DLD1 (cell line): ENCODE results near the gene LRRC63.

ENCODE experiments used
- in situ Hi-C: cut with HindIII; loops from 2 replicates; pipeline ENCODE4 v1.10.0; 2017; ENCODE audit warnings: low sequenced_read_pairs

LRRC63 gene

GRCh38 chr13:46307554-46307953, 95.8 kb downstream of the LRRC63 start:
- in situ Hi-C loops: no loop called here

GRCh38 chr13:46310066-46310465, 98.3 kb downstream of the LRRC63 start:
- in situ Hi-C loops: no loop called here

- in situ Hi-C loops: no loop called here
Measured at GRCh38 chr13:46311217-46311616, 99.5 kb downstream of the LRRC63 start.

- in situ Hi-C loops: no loop called here
Measured at GRCh38 chr13:46313024-46313423, 101.3 kb downstream of the LRRC63 start.

- in situ Hi-C loops: no loop called here
Measured at GRCh38 chr13:46313432-46314257, 101.9 kb downstream of the LRRC63 start.

GRCh38 chr13:46314587-46314986, 102.9 kb downstream of the LRRC63 start:
- in situ Hi-C loops: no loop called here

GRCh38 chr13:46315036-46315435, 103.3 kb downstream of the LRRC63 start:
- in situ Hi-C loops: no loop called here

- in situ Hi-C loops: no loop called here
Measured at GRCh38 chr13:46315491-46316075, 103.9 kb downstream of the LRRC63 start.

- in situ Hi-C loops: no loop called here
Measured at GRCh38 chr13:46317120-46317519, 105.4 kb downstream of the LRRC63 start.

GRCh38 chr13:46318986-46319385, 107.3 kb downstream of the LRRC63 start:
- in situ Hi-C loops: no loop called here

GRCh38 chr13:46320406-46320805, 108.7 kb downstream of the LRRC63 start:
- in situ Hi-C loops: no loop called here

GRCh38 chr13:46320821-46321220, 109.1 kb downstream of the LRRC63 start:
- in situ Hi-C loops: no loop called here

- in situ Hi-C loops: no loop called here
Measured at GRCh38 chr13:46321494-46322225, 109.9 kb downstream of the LRRC63 start.

- in situ Hi-C loops: no loop called here
Measured at GRCh38 chr13:46324976-46325375, 113.2 kb downstream of the LRRC63 start.
